NCI-H1436 (cell line): ENCODE results near the gene ZNF892.
"Not testable (repeated sequence)": the region's sequence is repeated elsewhere in the genome, so short reads cannot be mapped to it uniquely, and the experiment has no call there.

ENCODE experiments used
- DNase-seq: peaks from one replicate; lab custom pipeline; 2025; lab: John Stamatoyannopoulos, UW

ZNF892 gene

DNA sequence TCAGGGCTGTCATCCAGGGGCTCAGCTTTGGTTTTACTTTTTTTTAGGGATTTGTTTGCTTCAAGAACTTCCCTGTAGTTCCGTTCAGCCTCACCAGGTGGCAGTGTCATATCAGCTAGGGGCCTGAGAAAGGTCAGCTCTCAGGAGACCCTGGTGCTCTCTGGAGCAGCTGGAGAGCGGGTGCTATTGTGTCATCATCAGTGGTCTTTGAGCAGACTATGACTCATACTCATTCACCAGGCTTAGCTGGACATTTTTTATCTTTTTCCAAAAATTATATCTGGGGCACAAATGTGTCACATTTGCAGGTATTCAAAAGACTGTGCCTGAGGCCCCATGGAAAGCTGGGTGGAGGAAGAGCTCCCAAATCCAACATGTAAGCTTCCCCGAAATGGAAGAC, 24.4 kb downstream of the ZNF892 start:
- peak; percentile 15 for DNase-seq

DNA sequence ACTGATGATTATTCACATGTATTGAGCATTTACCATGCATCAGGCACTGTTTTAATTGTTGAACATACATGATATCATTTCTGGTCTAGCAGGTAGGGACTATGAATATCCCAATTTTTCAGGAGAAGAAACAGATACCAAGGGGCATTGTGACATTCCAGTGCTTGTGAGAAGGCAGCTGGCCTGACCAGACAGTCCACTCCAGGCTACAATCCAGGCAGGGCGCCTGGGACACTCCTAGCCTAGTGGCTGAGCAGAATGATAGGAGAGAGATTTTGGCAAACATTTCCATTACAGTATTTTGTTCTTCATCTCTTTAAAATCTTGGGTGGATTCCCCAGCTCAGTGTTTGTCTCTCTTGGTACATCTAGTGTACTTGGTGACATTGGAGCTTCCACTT, 24.9 kb downstream of the ZNF892 start:
- DNase-seq = no peak

DNA sequence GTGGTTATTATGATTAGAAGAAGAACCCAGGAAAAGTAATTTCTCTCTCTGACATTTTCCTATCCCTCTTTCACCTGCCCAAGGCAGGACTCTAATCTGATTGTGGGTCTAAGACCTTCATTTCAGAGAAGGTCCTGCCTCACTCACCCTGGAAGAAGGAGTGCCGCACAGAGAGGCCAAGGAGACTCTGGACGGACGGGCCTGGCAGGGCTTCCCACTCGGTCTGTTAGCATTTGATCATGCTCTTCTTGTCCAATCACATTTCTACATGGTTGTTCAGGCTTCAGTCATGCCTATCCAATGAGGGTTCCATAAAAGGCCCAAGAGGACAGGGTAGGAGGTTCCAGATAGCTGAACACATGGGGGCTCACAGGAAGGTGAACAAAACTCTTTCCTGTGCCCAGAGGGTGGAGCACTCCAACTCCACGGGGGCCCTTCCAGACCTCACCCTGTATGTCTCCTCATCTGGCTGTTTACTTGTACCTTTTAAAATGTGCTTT, 27.0 kb downstream of the ZNF892 start:
- DNase-seq = no peak

DNA sequence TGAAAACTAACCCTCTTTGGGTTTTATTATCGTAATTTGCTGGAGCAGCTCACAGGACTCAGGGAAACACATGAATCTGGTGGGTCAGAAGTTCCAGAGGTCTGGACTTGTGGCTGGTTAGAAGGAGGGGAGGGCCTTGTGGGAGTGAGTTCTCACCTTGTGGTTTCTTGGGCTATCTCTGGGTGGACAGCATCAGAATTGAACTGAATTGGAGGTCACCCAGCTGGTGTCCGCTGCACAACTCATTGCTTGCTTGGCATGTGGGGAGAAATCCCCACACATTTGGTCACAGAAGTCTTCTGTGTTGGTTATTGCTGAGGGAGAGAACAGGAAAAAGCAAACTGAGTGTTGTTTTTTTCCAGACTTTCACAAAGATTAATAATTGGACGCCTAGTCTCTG, 27.5 kb downstream of the ZNF892 start:
- DNase-seq = no peak

DNA sequence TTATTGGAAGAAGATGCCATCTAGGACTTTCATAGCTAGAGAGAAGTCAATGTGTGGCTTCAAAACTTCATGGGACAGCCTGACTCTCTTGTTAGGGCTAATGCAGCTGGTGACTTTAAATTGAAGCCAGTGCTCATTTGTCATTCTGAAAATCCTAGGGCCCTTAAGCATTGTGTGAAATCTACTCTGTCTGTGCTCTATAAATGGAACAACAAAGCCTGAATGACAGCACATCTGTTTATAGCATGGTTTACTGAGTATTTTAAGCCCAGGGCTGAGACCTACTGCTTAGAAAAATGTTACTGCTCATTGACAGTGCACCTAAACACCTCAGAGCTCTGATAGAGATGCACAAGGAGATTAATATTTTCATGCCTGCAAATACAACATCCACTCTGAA, 30.8 kb downstream of the ZNF892 start:
- no peak for DNase-seq

DNA sequence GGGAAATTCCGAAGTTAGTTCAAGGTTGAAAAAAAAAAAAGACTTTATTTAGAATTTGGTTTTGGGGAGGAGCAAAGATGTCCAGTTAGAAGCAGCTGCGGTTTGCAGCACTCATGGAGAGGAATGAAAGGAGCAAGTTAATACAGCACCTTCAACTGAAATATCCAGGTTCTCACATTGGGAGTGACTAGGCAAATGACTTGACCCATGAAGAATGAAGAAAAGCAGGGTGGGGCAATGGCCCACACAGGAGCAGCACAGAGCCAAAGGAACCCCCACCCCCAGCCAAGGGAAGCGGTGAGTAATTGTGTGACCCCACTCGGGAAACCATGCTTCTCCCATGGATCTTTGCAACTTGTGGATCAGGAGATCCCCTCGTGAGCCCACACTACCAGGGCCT, 32.8 kb downstream of the ZNF892 start:
- DNase-seq = no peak

DNA sequence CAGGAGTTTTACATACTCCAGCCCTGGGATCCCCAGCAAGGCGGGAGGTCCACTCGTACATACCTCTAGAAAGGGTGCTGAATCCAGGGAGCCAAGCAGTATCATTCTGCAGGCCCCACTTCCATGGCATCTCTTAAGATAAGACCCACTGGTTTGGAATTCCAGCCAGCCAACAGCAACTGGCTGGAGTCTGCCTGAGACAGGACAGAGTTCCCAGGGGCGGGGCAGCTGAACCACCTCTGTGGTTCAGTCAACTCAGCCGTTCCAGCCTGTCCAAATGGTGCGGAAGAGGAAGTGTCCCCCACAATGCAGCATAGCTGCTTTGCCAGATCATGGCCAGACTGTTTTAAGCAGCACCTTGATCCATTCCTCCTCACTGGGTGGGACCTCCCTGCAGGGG, 33.2 kb downstream of the ZNF892 start:
- no peak for DNase-seq

DNA sequence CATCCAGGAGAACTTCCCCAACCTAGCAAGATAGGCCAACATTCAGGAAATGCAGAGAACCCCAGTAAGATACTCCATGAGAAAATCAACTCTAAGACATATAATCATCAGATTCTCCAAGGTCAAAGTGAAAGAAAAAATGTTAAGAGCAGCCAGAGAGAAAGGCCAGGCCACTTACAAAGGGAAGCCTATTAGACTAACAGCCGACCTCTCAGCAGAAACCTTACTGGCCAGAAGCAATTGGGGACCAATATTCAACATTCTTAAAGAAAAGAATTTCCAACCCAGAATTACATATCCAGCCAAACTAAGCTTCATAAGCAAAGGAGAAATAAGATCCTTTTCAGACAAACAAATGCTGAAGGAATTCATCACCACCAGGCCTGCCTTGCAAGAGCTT, 34.8 kb downstream of the ZNF892 start:
- not testable (repeated sequence) for DNase-seq
